22Rv1 (cell line): ENCODE results near the gene AUTS2.

Experiments
- H3K27ac ChIP-seq: fragments of 450-650 bp; 2 replicates; pipeline ENCODE4 v1.5.1; 2017
- CTCF ChIP-seq: fragments of 450-650 bp; IDR thresholded peaks from 2 replicates; pipeline ENCODE4 v1.5.1; 2017; ENCODE audit warnings: mild to moderate bottlenecking
- ZFX ChIP-seq: fragments of 450-650 bp; IDR thresholded peaks from 2 replicates; pipeline ENCODE4 v1.6.1; 2017; ENCODE audit warnings: antibody characterized with exemption, borderline replicate concordance

AUTS2 gene

GRCh38 chr7:70577078-70577477 lies 978.8 kb downstream of the AUTS2 start:
- TF ChIP-seq CTCF (no peak), ZFX (no peak)
- no peak overlapping the region for H3K27ac ChIP-seq

GRCh38 chr7:70578131-70578530 lies 979.9 kb downstream of the AUTS2 start:
- no peak for TF ChIP-seq CTCF
- TF ChIP-seq ZFX: no peak
- H3K27ac ChIP-seq: no peak overlapping the region; the same call in 1 of the 2 replicates

GRCh38 chr7:70579397-70580097 lies 981.3 kb downstream of the AUTS2 start:
- peak overlapping the region; percentile 68 for H3K27ac ChIP-seq
- no peak for TF ChIP-seq ZFX
- no peak for TF ChIP-seq CTCF

GRCh38 chr7:70580161-70580560 lies 981.9 kb downstream of the AUTS2 start:
- TF ChIP-seq CTCF (no peak), ZFX (no peak)
- H3K27ac ChIP-seq: peak overlapping the region; percentile 68

- TF ChIP-seq ZFX (no peak), CTCF (no peak)
- H3K27ac ChIP-seq: no peak overlapping the region
Measured at GRCh38 chr7:70582927-70583895, 984.9 kb downstream of the AUTS2 start.

- H3K27ac ChIP-seq: no peak overlapping the region
- TF ChIP-seq CTCF (no peak), ZFX (no peak)
Measured at GRCh38 chr7:70583965-70584883, 985.9 kb downstream of the AUTS2 start.
